H1 (cell line): ENCODE data around the gene DDN. TPM values are rescaled to one million over a fixed set of nuclear protein-coding genes. Genes with fewer than 3 reads are reported as not detected.

Source experiments
- CTCF ChIA-PET: fragments of 300-600 bp; sonication (Branson Sonifier 250); formaldehyde crosslinking; loops from one replicate; lab custom pipeline; 2021; ENCODE audit not compliant: partially characterized antibody; lab: Charles Lee
- POLR2A ChIA-PET: fragments of 300-600 bp; sonication (Branson Sonifier 250); formaldehyde crosslinking; loops from one replicate; lab custom pipeline; 2021; ENCODE audit warnings: inconsistent platforms; ENCODE audit not compliant: partially characterized antibody; lab: Charles Lee
- DNase-seq, 2 experiments: peaks; one replicate each; pipeline versions ENCODE4 v3.0.0 to v3.0.0-alpha.2; 2010 to 2022; ENCODE audit warnings: low spot score in 2 of 2, low read depth in 1 of 2, mixed read lengths in 1 of 2
- FAIRE-seq: peaks from 2 replicates; lab custom pipeline; 2011; peaks lifted over from hg19 to GRCh38; lab: Jason Lieb, UNC
- H2AFZ ChIP-seq: 2 replicates; pipeline ENCODE4 v1.8.1; 2012; ENCODE audit warnings: low read length, inconsistent platforms
- H2AK5ac ChIP-seq: 2 replicates; pipeline ENCODE4 v1.6.1; 2013; ENCODE audit warnings: low read depth, low read length
- H2BK120ac ChIP-seq: replicated peaks from 2 replicates; pipeline ENCODE3; 2013; ENCODE audit warnings: low read depth, low read length, inconsistent platforms
- H2BK12ac ChIP-seq: 2 replicates; pipeline ENCODE4 v1.6.1; 2013; ENCODE audit warnings: low read depth, low read length
- H2BK15ac ChIP-seq: 2 replicates; pipeline ENCODE4 v1.6.1; 2013; ENCODE audit warnings: low read length
- H2BK20ac ChIP-seq: 2 replicates; pipeline ENCODE4 v1.6.1; 2013; ENCODE audit warnings: low read length
- H2BK5ac ChIP-seq: 2 replicates; pipeline ENCODE4 v1.6.1; 2013; ENCODE audit warnings: low read depth, low read length
- H3K14ac ChIP-seq: 2 replicates; pipeline ENCODE4 v1.6.1; 2013; ENCODE audit warnings: inconsistent platforms; ENCODE audit not compliant: insufficient read length
- H3K18ac ChIP-seq: 2 replicates; pipeline ENCODE4 v1.6.1; 2013; ENCODE audit warnings: low read length; ENCODE audit errors: extremely low read depth
- H3K23ac ChIP-seq: 2 replicates; pipeline ENCODE4 v1.6.1; 2013; ENCODE audit warnings: inconsistent platforms; ENCODE audit not compliant: insufficient read length
- H3K23me2 ChIP-seq: 2 replicates; pipeline ENCODE4 v1.6.1; 2013; ENCODE audit warnings: low read depth, low read length
- H3K27ac ChIP-seq: 2 replicates; pipeline ENCODE4 v1.6.1; 2011; ENCODE audit warnings: low read depth, low read length, inconsistent platforms
- H3K27me3 ChIP-seq, 4 experiments: replicated peaks in 1 of 4; 1 replicate in 1 of 4; 2 replicates in 3 of 4; pipeline versions ENCODE4 v1.6.1 to v1.8.1; 2011 to 2013; ENCODE audit warnings: low read length in 3 of 4, mild to moderate bottlenecking in 3 of 4, inconsistent platforms in 2 of 4, mixed read lengths in 2 of 4, moderate library complexity in 1 of 4; ENCODE audit not compliant: control insufficient read depth in 3 of 4, insufficient read depth in 3 of 4; ENCODE audit errors: extremely low read depth in 1 of 4
- H3K36me3 ChIP-seq, 4 experiments: 2 replicates each; pipeline versions ENCODE4 v1.6.1 to v1.8.1; 2011 to 2013; ENCODE audit warnings: mild to moderate bottlenecking in 4 of 4, low read length in 3 of 4, moderate library complexity in 2 of 4, control low read depth in 1 of 4, inconsistent platforms in 1 of 4; ENCODE audit not compliant: insufficient read depth in 4 of 4, control insufficient read depth in 2 of 4
- H3K4ac ChIP-seq: replicated peaks from 2 replicates; pipeline ENCODE3; 2013; ENCODE audit warnings: low read length, low read depth, mixed read lengths, inconsistent platforms; ENCODE audit not compliant: insufficient read length
- H3K4me1 ChIP-seq, 4 experiments: replicated peaks in 1 of 4; 1 replicate in 1 of 4; 2 replicates in 3 of 4; pipeline versions ENCODE4 v1.6.1 to v1.8.1; 2011 to 2013; ENCODE audit warnings: low read length in 3 of 4, inconsistent platforms in 2 of 4, mixed read lengths in 1 of 4; ENCODE audit not compliant: insufficient read depth in 4 of 4, control insufficient read depth in 3 of 4
- H3K4me2 ChIP-seq, 2 experiments: 2 replicates each; pipeline versions ENCODE4 v1.6.1 to v1.8.1; 2011 to 2013; ENCODE audit warnings: low read depth in 2 of 2, low read length in 2 of 2, control low read depth in 1 of 2, inconsistent platforms in 1 of 2, mild to moderate bottlenecking in 1 of 2; ENCODE audit not compliant: insufficient read depth in 1 of 2
- H3K4me3 ChIP-seq, 4 experiments: fragments of 200-600, 300-600 bp in 1 of 4; sonication (generic), shearing (Covaris generic), sonication (Bioruptor Twin) in 1 of 4; 2 replicates each; pipeline versions ENCODE4 v1.5.1 to v1.8.1; 2011 to 2016; ENCODE audit warnings: low read length in 4 of 4, low read depth in 3 of 4, control low read depth in 2 of 4, inconsistent platforms in 2 of 4, mild to moderate bottlenecking in 2 of 4, mixed read lengths in 1 of 4, moderate library complexity in 1 of 4; ENCODE audit not compliant: insufficient read depth in 2 of 4; ENCODE audit errors: extremely low read depth in 1 of 4
- H3K56ac ChIP-seq: replicated peaks from 2 replicates; pipeline ENCODE3; 2013; ENCODE audit warnings: low read depth, mild to moderate bottlenecking, mixed read lengths, low read length, inconsistent platforms; ENCODE audit not compliant: insufficient read length
- H3K79me1 ChIP-seq: 2 replicates; pipeline ENCODE4 v1.6.1; 2013; ENCODE audit warnings: low read depth, low read length, control low read depth
- H3K79me2 ChIP-seq, 2 experiments: 2 replicates each; pipeline versions ENCODE4 v1.6.1 to v1.8.1; 2012 to 2013; ENCODE audit warnings: low read length in 2 of 2, mild to moderate bottlenecking in 2 of 2, inconsistent platforms in 1 of 2; ENCODE audit not compliant: insufficient read depth in 2 of 2, control insufficient read depth in 1 of 2
- H3K9ac ChIP-seq, 4 experiments: replicated peaks in 1 of 4; 1 replicate in 1 of 4; 2 replicates in 3 of 4; pipeline versions ENCODE4 v1.6.1 to v1.8.1; 2011 to 2013; ENCODE audit warnings: low read depth in 3 of 4, low read length in 3 of 4, control low read depth in 2 of 4, mild to moderate bottlenecking in 2 of 4, moderate library complexity in 2 of 4, inconsistent platforms in 1 of 4; ENCODE audit errors: extremely low read depth in 1 of 4
- H3K9me3 ChIP-seq, 2 experiments: 2 replicates each; pipeline versions ENCODE4 v1.6.1 to v1.8.1; 2012 to 2013; ENCODE audit warnings: mild to moderate bottlenecking in 2 of 2, moderate library complexity in 2 of 2, control low read depth in 1 of 2, inconsistent platforms in 1 of 2, low read depth in 1 of 2, low read length in 1 of 2, mixed read lengths in 1 of 2; ENCODE audit not compliant: insufficient read depth in 2 of 2
- H4K20me1 ChIP-seq, 2 experiments: replicated peaks in 1 of 2; 2 replicates each; pipeline versions ENCODE3 to v1.8.1; 2011 to 2013; ENCODE audit warnings: inconsistent platforms in 2 of 2, low read length in 2 of 2, mild to moderate bottlenecking in 1 of 2; ENCODE audit not compliant: insufficient read depth in 2 of 2, control insufficient read depth in 1 of 2
- H4K5ac ChIP-seq: 2 replicates; pipeline ENCODE4 v1.6.1; 2013; ENCODE audit warnings: low read length, low read depth, mixed read lengths, inconsistent platforms; ENCODE audit not compliant: insufficient read length
- H4K8ac ChIP-seq: 2 replicates; pipeline ENCODE4 v1.8.0; 2013; ENCODE audit warnings: mild to moderate bottlenecking, moderate library complexity, low read length, inconsistent platforms; ENCODE audit not compliant: insufficient read depth; ENCODE audit errors: extremely low read depth
- H4K91ac ChIP-seq: replicated peaks from 2 replicates; pipeline ENCODE3; 2013; ENCODE audit warnings: low read length, mixed read lengths, inconsistent platforms; ENCODE audit not compliant: insufficient read length
- CHD1 ChIP-seq: IDR thresholded peaks from 2 replicates; pipeline ENCODE4 v1.6.1; 2012; ENCODE audit warnings: low read depth, low read length, improper control_type of control experiment
- CHD2 ChIP-seq: IDR thresholded peaks from 2 replicates; pipeline ENCODE4 v1.6.1; 2012; ENCODE audit warnings: low read length, improper control_type of control experiment
- CREB1 ChIP-seq: IDR thresholded peaks from 2 replicates; pipeline ENCODE4 v1.6.1; 2012; ENCODE audit warnings: inconsistent platforms
- CTBP2 ChIP-seq: IDR thresholded peaks from 2 replicates; pipeline ENCODE4 v1.7.0; 2011; ENCODE audit warnings: borderline replicate concordance, mild to moderate bottlenecking, moderate library complexity, mixed read lengths, low read length; ENCODE audit not compliant: insufficient read depth, insufficient read length
- EGR1 ChIP-seq: IDR thresholded peaks from 2 replicates; pipeline ENCODE4 v1.6.1; 2011; ENCODE audit warnings: low read depth, low read length, borderline replicate concordance
- EP300 ChIP-seq, 2 experiments: IDR thresholded peaks; 1 replicate in 1 of 2; 2 replicates in 1 of 2; pipeline ENCODE4 v1.6.1; 2011 to 2012; ENCODE audit warnings: low read depth in 2 of 2, low read length in 2 of 2, mild to moderate bottlenecking in 2 of 2, borderline replicate concordance in 1 of 2, inconsistent platforms in 1 of 2, moderate library complexity in 1 of 2
- FOSL1 ChIP-seq: IDR thresholded peaks from 2 replicates; pipeline ENCODE4 v1.6.1; 2011; ENCODE audit warnings: mild to moderate bottlenecking, low read depth, low read length, moderate library complexity; ENCODE audit not compliant: insufficient read depth
- JUN ChIP-seq: IDR thresholded peaks from 2 replicates; pipeline ENCODE4 v1.6.1; 2011; ENCODE audit warnings: low read depth, mild to moderate bottlenecking, improper control_type of control experiment, low read length
- KDM1A ChIP-seq: fragments of 200-600, 300-600 bp; sonication (generic); IDR thresholded peaks from 2 replicates; pipeline ENCODE4 v1.7.1; 2016; ENCODE audit warnings: mild to moderate bottlenecking, low read length, borderline replicate concordance
- MAFK ChIP-seq: IDR thresholded peaks from 2 replicates; pipeline ENCODE4 v1.6.1; 2012; ENCODE audit warnings: low read depth, mild to moderate bottlenecking, improper control_type of control experiment, low read length
- RNF2 ChIP-seq: fragments of 200-900, 300-1000 bp; sonication (generic); IDR thresholded peaks from 2 replicates; pipeline ENCODE4 v1.7.1; 2016; ENCODE audit warnings: borderline replicate concordance, low read depth, mild to moderate bottlenecking, antibody characterized with exemption, low read length; ENCODE audit not compliant: poor library complexity, severe bottlenecking; ENCODE audit errors: missing control alignments
- SP2 ChIP-seq: IDR thresholded peaks from 2 replicates; pipeline ENCODE4 v1.6.1; 2012; ENCODE audit warnings: mild to moderate bottlenecking, low read length, inconsistent platforms
- SP4 ChIP-seq: IDR thresholded peaks from 2 replicates; pipeline ENCODE4 v1.6.1; 2012; ENCODE audit warnings: low read length, inconsistent platforms
- WGBS, 2 experiments: shearing (Covaris generic) in 1 of 2; methylation state at CpG; one replicate each; pipeline versions ENCODE4 v1.1.6 to v1.1.7; 2013 to 2015; ENCODE audit warnings: low lambda C conversion rate in 2 of 2, mixed read lengths in 2 of 2, inconsistent platforms in 1 of 2, low coverage in 1 of 2, missing lambda C conversion rate in 1 of 2; ENCODE audit not compliant: insufficient replicate concordance in 2 of 2, insufficient coverage in 1 of 2, insufficient read length in 1 of 2; ENCODE audit errors: extremely low coverage in 1 of 2, missing lambda C conversion rate in 1 of 2; 5-methylcytosine and 5-hydroxymethylcytosine counted together
- polyA plus RNA-seq, 7 experiments: library from polyadenylated mRNA; depleted of rRNA in 3 of 7; stranded (reverse) in 5 of 7; unstranded in 2 of 7; fragments of >200 nt in 5 of 7; fragments of 200-250 nt in 2 of 7; gene quantifications; 1 replicate in 5 of 7; 2 replicates in 1 of 7; 4 replicates in 1 of 7; pipeline versions ENCODE4 v1.2.1 to v1.2.3, GENCODE V29; 2011 to 2013; ENCODE audit warnings: missing spikeins in 2 of 7, mixed read lengths in 2 of 7
- total RNA-seq: library from RNA; stranded (reverse); fragmentation: NEBNext Ultra II Directional; extraction: Animal tissue kit (Norgen Biotek cat#: 25700); gene quantifications from 2 replicates; pipeline ENCODE4 v1.2.1, GENCODE V29; 2021

The DDN gene
- total and polyA plus RNA-seq, 2 of the 8 experiments (the other 6 are each of a cell fraction or from before 2014, with no cell fraction given) = 0.14 to 0.30 TPM

GRCh38 chr12:48986720-48987291 lies 12.4 kb downstream of the DDN start:
- H2BK15ac ChIP-seq = no peak overlapping the region
- no peaks in the 10 kb centered on the region for H3K9me3 ChIP-seq
- H3K79me1 ChIP-seq = no peaks in the 10 kb centered on the region
- DNase-seq (no peak), FAIRE-seq (no peak)
- H3K27ac ChIP-seq = no peak overlapping the region
- H2BK120ac ChIP-seq = no peak overlapping the region
- H3K79me2 ChIP-seq = no peaks in the 10 kb centered on the region
- ChIA-PET CTCF (interaction anchor here (0.6 to 40.8 kb wide), 6 partner anchors 4 to 225 kb away, joined by 3 to 1336 read pairs (median 6); partner anchors contain the start of genes ARF3, DDN, WNT1 and WNT10B), POLR2A (interaction anchor here (1.0 to 1.7 kb wide), 5 partner anchors 9 to 144 kb away, joined by 3 to 8 read pairs (median 3); partner anchors contain the start of genes RND1 and WNT1)
- no peak overlapping the region for H3K4ac ChIP-seq
- H4K20me1 ChIP-seq = peaks cover 0 to 4% of the 10 kb centered on the region in 2 experiments
- H4K8ac ChIP-seq = no peak overlapping the region
- no peak overlapping the region for H2BK20ac ChIP-seq
- H3K56ac ChIP-seq = no peak overlapping the region
- H3K27me3 ChIP-seq = peaks cover 30 to 64% (median 55%) of the 10 kb centered on the region in 4 experiments
- no peak overlapping the region for H2BK12ac ChIP-seq
- H3K14ac ChIP-seq = no peak overlapping the region
- H4K5ac ChIP-seq = no peak overlapping the region
- no peak overlapping the region for H3K9ac ChIP-seq
- H2AFZ ChIP-seq = no peak overlapping the region
- no peak overlapping the region for H3K23ac ChIP-seq
- H2AK5ac ChIP-seq = no peak overlapping the region
- no peaks in the 10 kb centered on the region for H3K36me3 ChIP-seq
- no peak overlapping the region for H2BK5ac ChIP-seq
- H3K4me1 ChIP-seq = peaks cover 0 to 6% (median 1%) of the 10 kb centered on the region in 4 experiments; a peak in 4 of 7 replicates
- no peak overlapping the region for H3K4me3 ChIP-seq
- WGBS, 2 experiments = 80% methylated on average over 18 of the region's 23 CpGs; no CpG with 5 or more reads in 1 of the 2 experiments
- no peak overlapping the region for H4K91ac ChIP-seq
- H3K4me2 ChIP-seq = no peak overlapping the region
- H3K18ac ChIP-seq = no peak overlapping the region
- no peaks in the 10 kb centered on the region; the same call in 1 of the 2 replicates for H3K23me2 ChIP-seq
- TF ChIP-seq EGR1 (no peak), SP4 (no peak), JUN (no peak), CHD1 (no peak), SP2 (no peak), RNF2 (no peak), KDM1A (no peak), EP300 (IDR thresholded peaks at IDR 0.05; ENCODE audit: borderline replicate concordance in 1 of 2, low read depth in 2 of 2, low read length in 2 of 2) (no peak), CHD2 (no peak), CREB1 (no peak), MAFK (no peak), CTBP2 (no peak), FOSL1 (no peak)
